HepG2 (cell line): ENCODE measurements around the gene TMIGD2.

Source experiments
- BRCA1 ChIP-seq: sonication (generic); formaldehyde crosslinking; IDR thresholded peaks from 2 replicates; pipeline ENCODE4 v1.4.0; 2020; ENCODE audit warnings: missing genetic modification reagents
- RERE ChIP-seq: IDR thresholded peaks from 2 replicates; pipeline ENCODE4 v1.6.1; 2016; ENCODE audit warnings: low read depth, missing genetic modification reagents, missing compliant biosample characterization
- SRF ChIP-seq: IDR thresholded peaks from 2 replicates; pipeline ENCODE4 v1.6.1; 2011; ENCODE audit warnings: mild to moderate bottlenecking, low read depth, low read length, moderate library complexity

DNA sequence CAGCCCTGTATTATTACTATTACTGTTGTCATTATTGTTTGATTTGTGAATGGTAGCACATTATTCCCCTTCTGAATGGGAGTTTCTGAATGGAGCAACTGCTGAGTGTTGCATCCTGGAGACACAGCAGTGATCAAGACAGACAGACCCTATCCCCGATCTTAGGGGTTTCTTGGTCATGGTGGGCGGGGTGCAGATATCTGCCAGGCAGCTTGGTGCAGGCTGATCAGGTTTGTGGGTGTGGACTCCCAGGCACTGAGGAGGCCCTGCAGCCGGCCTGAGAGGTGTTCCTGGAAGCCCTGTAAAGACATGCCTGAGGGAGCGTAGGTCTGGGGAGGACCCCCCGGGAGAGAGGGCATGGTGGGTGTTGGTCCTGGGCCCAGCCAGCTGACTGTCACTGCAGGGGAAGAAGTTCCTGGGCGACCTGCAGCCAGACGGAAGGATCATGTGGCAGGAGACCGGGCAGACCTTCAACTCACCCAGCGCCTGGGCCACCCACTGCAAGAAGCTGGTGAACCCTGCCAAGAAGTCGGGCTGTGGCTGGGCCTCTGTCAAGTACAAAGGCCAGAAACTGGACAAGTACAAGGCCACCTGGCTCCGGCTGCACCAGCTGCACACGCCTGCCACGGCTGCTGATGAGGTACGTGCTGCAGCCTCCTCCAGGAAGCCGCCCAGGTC is 43.3 kb upstream of the TMIGD2 start:
- TF ChIP-seq RERE (CRISPR knock-in tag), result no peak
- TF ChIP-seq BRCA1 (CRISPR knock-in tag), result no peak
- no peak for TF ChIP-seq SRF
